Trophoblast cell (in vitro differentiated cells and primary cell): ENCODE data around the gene HOPX.
"Not testable (repeated sequence)": the region's sequence is repeated elsewhere in the genome, so short reads cannot be mapped to it uniquely, and the experiment has no call there.

Source experiments
- DNase-seq, 2 donors: peaks; one replicate each; pipeline ENCODE4 v3.0.0-alpha.2; 2016
- H2AFZ ChIP-seq: 2 replicates; pipeline ENCODE4 v1.6.1; 2013; ENCODE audit warnings: low read length, moderate library complexity, mild to moderate bottlenecking; ENCODE audit not compliant: insufficient read depth, poor library complexity
- H2AK5ac ChIP-seq: 2 replicates; pipeline ENCODE4 v1.6.1; 2013; ENCODE audit warnings: mild to moderate bottlenecking, low read length
- H2BK120ac ChIP-seq: 2 replicates; pipeline ENCODE4 v1.6.1; 2013; ENCODE audit warnings: low read length, mild to moderate bottlenecking, moderate library complexity; ENCODE audit not compliant: insufficient read depth, poor library complexity
- H2BK12ac ChIP-seq: 2 replicates; pipeline ENCODE4 v1.6.1; 2013; ENCODE audit warnings: mild to moderate bottlenecking, low read length, moderate library complexity
- H2BK5ac ChIP-seq: 2 replicates; pipeline ENCODE4 v1.6.1; 2013; ENCODE audit warnings: low read length, low read depth, moderate library complexity, mild to moderate bottlenecking; ENCODE audit not compliant: poor library complexity
- H3K14ac ChIP-seq: 2 replicates; pipeline ENCODE4 v1.6.1; 2013; ENCODE audit warnings: mild to moderate bottlenecking, low read length
- H3K18ac ChIP-seq: 2 replicates; pipeline ENCODE4 v1.6.1; 2013; ENCODE audit warnings: mild to moderate bottlenecking, low read length
- H3K23ac ChIP-seq: 2 replicates; pipeline ENCODE4 v1.6.1; 2013; ENCODE audit warnings: low read length
- H3K27ac ChIP-seq: 2 replicates; pipeline ENCODE4 v1.5.1; 2013; ENCODE audit warnings: low read depth, mild to moderate bottlenecking, inconsistent platforms, low read length, moderate library complexity
- H3K27me3 ChIP-seq: 2 replicates; pipeline ENCODE4 v1.6.1; 2013; ENCODE audit warnings: inconsistent platforms, mild to moderate bottlenecking, low read length, moderate library complexity; ENCODE audit not compliant: insufficient read depth
- H3K36me3 ChIP-seq, 2 experiments: 1 replicate in 1 of 2; 2 replicates in 1 of 2; pipeline ENCODE4 v1.6.1; 2013; ENCODE audit warnings: low read length in 2 of 2, mild to moderate bottlenecking in 2 of 2, moderate library complexity in 1 of 2; ENCODE audit not compliant: insufficient read depth in 2 of 2, control insufficient read depth in 1 of 2
- H3K4ac ChIP-seq: 2 replicates; pipeline ENCODE4 v1.6.1; 2013; ENCODE audit warnings: low read depth, mild to moderate bottlenecking, low read length, moderate library complexity
- H3K4me1 ChIP-seq, 2 experiments: 1 replicate in 1 of 2; 2 replicates in 1 of 2; pipeline ENCODE4 v1.6.1; 2013; ENCODE audit warnings: low read length in 2 of 2, mild to moderate bottlenecking in 2 of 2, moderate library complexity in 1 of 2; ENCODE audit not compliant: insufficient read depth in 2 of 2, control insufficient read depth in 1 of 2
- H3K4me2 ChIP-seq: 2 replicates; pipeline ENCODE4 v1.6.1; 2013; ENCODE audit warnings: inconsistent platforms, mild to moderate bottlenecking, low read length, moderate library complexity
- H3K4me3 ChIP-seq: 2 replicates; pipeline ENCODE4 v1.5.1; 2013; ENCODE audit warnings: mild to moderate bottlenecking, low read depth, low read length, inconsistent platforms
- H3K79me1 ChIP-seq: one replicate; pipeline ENCODE4 v1.6.1; 2013; ENCODE audit warnings: low read length
- H3K79me2 ChIP-seq: 2 replicates; pipeline ENCODE4 v1.6.1; 2013; ENCODE audit warnings: low read length, mild to moderate bottlenecking; ENCODE audit not compliant: control insufficient read depth, insufficient read depth, poor library complexity
- H3K9ac ChIP-seq: 2 replicates; pipeline ENCODE4 v1.6.1; 2013; ENCODE audit warnings: mild to moderate bottlenecking, low read length
- H3K9me3 ChIP-seq: 2 replicates; pipeline ENCODE4 v1.6.1; 2013; ENCODE audit warnings: low read depth, mild to moderate bottlenecking, control low read depth, inconsistent platforms, low read length; ENCODE audit not compliant: insufficient read depth
- H4K12ac ChIP-seq: 2 replicates; pipeline ENCODE4 v1.6.1; 2013; ENCODE audit warnings: low read depth, mild to moderate bottlenecking, low read length, moderate library complexity
- H4K8ac ChIP-seq: 2 replicates; pipeline ENCODE4 v1.6.1; 2013; ENCODE audit warnings: low read depth, mild to moderate bottlenecking, low read length, moderate library complexity
- H4K91ac ChIP-seq: one replicate; pipeline ENCODE4 v1.6.1; 2013; ENCODE audit warnings: low read depth, mild to moderate bottlenecking, low read length, moderate library complexity
- WGBS: extraction: QIAGEN DNeasy Blood & Tissue Kit; methylation state at CpG from one replicate; pipeline ENCODE4 v1.1.7; 2013; ENCODE audit warnings: missing lambda C conversion rate; ENCODE audit not compliant: insufficient read length, insufficient coverage; ENCODE audit errors: extremely low coverage; 5-methylcytosine and 5-hydroxymethylcytosine counted together

The HOPX gene

GRCh38 chr4:56696056-56696455 lies 15.0 kb upstream of the HOPX start:
- Histone ChIP-seq H3K27me3 (no peaks in the 10 kb centered on the region), H4K91ac (no peak overlapping the region), H3K9ac (no peak overlapping the region), H3K4me1 (peaks cover 14 to 15% of the 10 kb centered on the region in 2 experiments), H3K23ac (no peak overlapping the region), H2BK12ac (no peak overlapping the region), H3K14ac (no peak overlapping the region), H3K36me3 (no peaks in the 10 kb centered on the region), H3K4ac (no peak overlapping the region), H3K79me2 (no peaks in the 10 kb centered on the region), H3K9me3 (no peaks in the 10 kb centered on the region), H2BK5ac (no peak overlapping the region), H3K27ac (no peak overlapping the region), H3K4me2 (no peak overlapping the region), H4K12ac (no peak overlapping the region), H3K79me1 (peaks cover 8% of the 10 kb centered on the region), H4K8ac (no peak overlapping the region), H2AFZ (no peak overlapping the region), H3K18ac (no peak overlapping the region), H2BK120ac (no peak overlapping the region), H3K4me3 (no peak overlapping the region), H2AK5ac (no peak overlapping the region)
- no CpG with 5 or more reads among the region's 5 CpGs for WGBS
- peak in 1 of 2 donors; percentile 64 for DNase-seq

GRCh38 chr4:56693476-56693875 lies 12.4 kb upstream of the HOPX start:
- H2AK5ac ChIP-seq, H4K8ac ChIP-seq, H3K27ac ChIP-seq, H2BK12ac ChIP-seq, H3K27me3 ChIP-seq, H4K12ac ChIP-seq, H3K4me1 ChIP-seq, H3K18ac ChIP-seq, H3K9me3 ChIP-seq, H2BK120ac ChIP-seq, H3K23ac ChIP-seq, H3K79me2 ChIP-seq, H3K79me1 ChIP-seq, H2AFZ ChIP-seq, DNase-seq, H3K4ac ChIP-seq, H3K36me3 ChIP-seq, H2BK5ac ChIP-seq, H3K14ac ChIP-seq, H3K4me2 ChIP-seq, H4K91ac ChIP-seq, H3K4me3 ChIP-seq, H3K9ac ChIP-seq: not testable (repeated sequence)
- WGBS, result no CpG with 5 or more reads among the region's 35 CpGs

- Histone ChIP-seq H3K14ac (no peak overlapping the region), H3K9me3 (no peaks in the 10 kb centered on the region), H3K4ac (no peak overlapping the region), H3K79me2 (no peaks in the 10 kb centered on the region), H3K23ac (no peak overlapping the region), H2AK5ac (no peak overlapping the region), H3K4me2 (no peak overlapping the region), H2BK120ac (no peak overlapping the region), H3K9ac (no peak overlapping the region), H3K36me3 (no peaks in the 10 kb centered on the region), H2BK5ac (no peak overlapping the region), H3K4me1 (no peaks in the 10 kb centered on the region), H4K8ac (no peak overlapping the region), H3K18ac (no peak overlapping the region), H3K79me1 (peaks cover 2% of the 10 kb centered on the region), H3K27ac (no peak overlapping the region), H4K12ac (no peak overlapping the region), H3K27me3 (no peaks in the 10 kb centered on the region), H4K91ac (no peak overlapping the region), H3K4me3 (no peak overlapping the region), H2AFZ (no peak overlapping the region), H2BK12ac (no peak overlapping the region)
- WGBS, result no CpG with 5 or more reads among the region's 4 CpGs
- no peak for DNase-seq
These were observed 11.5 kb upstream of the HOPX start for GRCh38 chr4:56692576-56692975.

- no peak overlapping the region for H2AFZ ChIP-seq
- no peak overlapping the region for H2BK120ac ChIP-seq
- no peak overlapping the region for H2BK12ac ChIP-seq
- no peaks in the 10 kb centered on the region for H3K9me3 ChIP-seq
- H3K4me2 ChIP-seq, result no peak overlapping the region
- H3K23ac ChIP-seq, result no peak overlapping the region
- no peak overlapping the region for H4K12ac ChIP-seq
- no peak overlapping the region for H3K27ac ChIP-seq
- H2BK5ac ChIP-seq, result no peak overlapping the region
- H3K27me3 ChIP-seq, result no peaks in the 10 kb centered on the region
- H2AK5ac ChIP-seq, result no peak overlapping the region
- H4K91ac ChIP-seq, result no peak overlapping the region
- H3K9ac ChIP-seq, result no peak overlapping the region
- H3K4me1 ChIP-seq, result no peaks in the 10 kb centered on the region
- H3K4me3 ChIP-seq, result no peak overlapping the region
- H4K8ac ChIP-seq, result no peak overlapping the region
- no peak overlapping the region for H3K14ac ChIP-seq
- no peaks in the 10 kb centered on the region for H3K79me2 ChIP-seq
- no peak overlapping the region for H3K4ac ChIP-seq
- peak in 1 of 2 donors; percentile 27 for DNase-seq
- H3K18ac ChIP-seq, result no peak overlapping the region
- WGBS, result no CpG with 5 or more reads among the region's 3 CpGs
- H3K36me3 ChIP-seq, result no peaks in the 10 kb centered on the region
- no peaks in the 10 kb centered on the region for H3K79me1 ChIP-seq
These were observed 10.3 kb upstream of the HOPX start for GRCh38 chr4:56691425-56691824.
